Measurements from ENCODE around the gene TTC16. TPM values are rescaled to one million over a fixed set of nuclear protein-coding genes. Genes with fewer than 3 reads are reported as not detected.

Gene TTC16
- total RNA-seq, 1 experiment from 2014 or later = 0.26 TPM

- no peak for DNase-seq
- Histone ChIP-seq H3K27ac (no peak overlapping the region), H3K4me1 (replicated peaks; ENCODE audit: insufficient read depth) (peaks cover 6% of the 10 kb centered on the region), H3K4me2 (no peak overlapping the region), H4K20me1 (ENCODE audit: insufficient read depth) (no peaks in the 10 kb centered on the region), H3K36me3 (ENCODE audit: low read depth) (no peaks in the 10 kb centered on the region), H3K27me3 (ENCODE audit: insufficient read depth, low read depth) (no peaks in the 10 kb centered on the region), H2AFZ (no peak overlapping the region), H3K4me3 (no peak overlapping the region), H3F3A (ENCODE audit: insufficient read depth, low read depth) (peaks cover 15% of the 10 kb centered on the region), H3K9me3 (ENCODE audit: insufficient read depth, low read depth) (no peaks in the 10 kb centered on the region), H3K79me2 (ENCODE audit: low read depth) (no peaks in the 10 kb centered on the region), H3K9me2 (ENCODE audit: insufficient read depth) (no peaks in the 10 kb centered on the region)
- CTCF ChIA-PET = interaction anchor here (0.6 kb wide), 1 partner anchor 542 kb away, joined by 6 read pairs; no protein-coding TSS in a partner anchor
- TF ChIP-seq EZH2 (IDR thresholded peaks at IDR 0.05; ENCODE audit: low read depth) (no peak), CTCF (conservative IDR thresholded peaks at IDR 0.05) (no peak)
- intact Hi-C loops (cut with micrococcal nuclease; ENCODE audit: unreplicated experiment) = loop anchor here (10.0 kb wide), 1 partner anchor 502 kb away; no protein-coding TSS in a partner anchor
- no TSS peak for BruUV-seq (replicated peaks)
- POLR2A ChIA-PET (ENCODE audit: unreplicated experiment) = no interaction called here
These were observed 11.0 kb downstream of the TTC16 start for GRCh38 chr9:127726871-127727270.

- H3K27me3 ChIP-seq (ENCODE audit: insufficient read depth, low read depth) = no peaks in the 10 kb centered on the region
- H4K20me1 ChIP-seq (ENCODE audit: insufficient read depth) = no peaks in the 10 kb centered on the region
- H2AFZ ChIP-seq = no peak overlapping the region
- TF ChIP-seq CTCF (conservative IDR thresholded peaks at IDR 0.05) (no peak), EZH2 (IDR thresholded peaks at IDR 0.05; ENCODE audit: low read depth) (no peak)
- peaks cover 13% of the 10 kb centered on the region; the same call in 1 of the 2 replicates for H3F3A ChIP-seq (ENCODE audit: insufficient read depth, low read depth)
- intact Hi-C loops (cut with micrococcal nuclease; ENCODE audit: unreplicated experiment) = loop anchor here (10.0 kb wide), 1 partner anchor 504 kb away; no protein-coding TSS in a partner anchor
- DNase-seq = no peak
- ChIA-PET POLR2A (ENCODE audit: unreplicated experiment) (interaction anchor here (0.5 kb wide), 1 partner anchor 150 kb away, joined by 6 read pairs; no protein-coding TSS in a partner anchor), CTCF (no interaction called here)
- H3K79me2 ChIP-seq (ENCODE audit: low read depth) = no peaks in the 10 kb centered on the region
- no peaks in the 10 kb centered on the region for H3K36me3 ChIP-seq (ENCODE audit: low read depth)
- BruUV-seq (replicated peaks) = no TSS peak
- H3K4me2 ChIP-seq = no peak overlapping the region
- no peak overlapping the region for H3K27ac ChIP-seq
- H3K9me2 ChIP-seq (ENCODE audit: insufficient read depth) = no peaks in the 10 kb centered on the region
- H3K4me3 ChIP-seq = no peak overlapping the region
- no peaks in the 10 kb centered on the region for H3K4me1 ChIP-seq (replicated peaks; ENCODE audit: insufficient read depth)
- no peaks in the 10 kb centered on the region for H3K9me3 ChIP-seq (ENCODE audit: insufficient read depth, low read depth)
These were observed 12.9 kb downstream of the TTC16 start for GRCh38 chr9:127728808-127729207.

- Histone ChIP-seq H3K27ac (no peak overlapping the region), H3K27me3 (ENCODE audit: insufficient read depth, low read depth) (no peaks in the 10 kb centered on the region), H3K36me3 (ENCODE audit: low read depth) (no peaks in the 10 kb centered on the region), H3K4me3 (no peak overlapping the region), H4K20me1 (ENCODE audit: insufficient read depth) (no peaks in the 10 kb centered on the region), H3K4me1 (replicated peaks; ENCODE audit: insufficient read depth) (peaks cover 6% of the 10 kb centered on the region; the same call in 1 of the 2 replicates), H2AFZ (no peak overlapping the region), H3K9me2 (ENCODE audit: insufficient read depth) (no peaks in the 10 kb centered on the region), H3K4me2 (no peak overlapping the region), H3F3A (ENCODE audit: insufficient read depth, low read depth) (peaks cover 7% of the 10 kb centered on the region; the same call in 1 of the 2 replicates), H3K9me3 (ENCODE audit: insufficient read depth, low read depth) (no peaks in the 10 kb centered on the region), H3K79me2 (ENCODE audit: low read depth) (no peaks in the 10 kb centered on the region)
- CTCF ChIA-PET = no interaction called here
- POLR2A ChIA-PET (ENCODE audit: unreplicated experiment) = no interaction called here
- intact Hi-C loops (cut with micrococcal nuclease; ENCODE audit: unreplicated experiment) = loop anchor here (5.0 to 10.0 kb wide), 2 partner anchors 505 to 787 kb away; no protein-coding TSS in a partner anchor
- BruUV-seq (replicated peaks) = no TSS peak
- TF ChIP-seq EZH2 (IDR thresholded peaks at IDR 0.05; ENCODE audit: low read depth) (no peak), CTCF (conservative IDR thresholded peaks at IDR 0.05) (no peak)
- no peak for DNase-seq
These were observed 13.8 kb downstream of the TTC16 start for GRCh38 chr9:127729522-127730256.
